ENCODE data around the gene FGR. TPM values are rescaled to one million over a fixed set of nuclear protein-coding genes. Genes with fewer than 3 reads are reported as not detected.

The FGR gene
- total and polyA plus RNA-seq, 2 experiments from 2014 or later: 0.53 to 0.56 TPM

DNA sequence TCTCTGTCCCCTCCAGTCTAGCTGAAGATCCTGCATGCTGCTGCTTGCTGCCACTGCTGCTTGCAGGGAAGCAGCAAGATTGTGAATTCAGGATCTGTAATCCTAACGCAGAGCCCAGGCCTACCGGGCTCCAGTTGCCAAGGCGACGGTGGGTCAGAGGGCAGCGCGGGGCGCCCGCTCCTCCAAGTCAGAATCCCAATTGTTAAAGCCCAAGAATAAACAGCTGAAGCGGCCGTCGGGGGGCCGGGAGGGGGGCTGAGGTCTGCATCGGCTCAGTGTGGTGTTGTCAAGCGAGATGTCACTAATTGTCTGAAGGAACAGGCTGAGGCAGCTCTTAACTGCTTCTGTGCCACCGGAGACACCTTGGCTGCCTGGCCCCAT lies 67.8 kb downstream of the FGR start (continued):
- TF ChIP-seq ZNF462 (CRISPR knock-in tag; IDR thresholded peaks at IDR 0.05): no peak
- no peak for TF ChIP-seq STAT1 (IDR thresholded peaks at IDR 0.05; ENCODE audit: unreplicated experiment)
- TF ChIP-seq EZH2phosphoT487 (IDR thresholded peaks at IDR 0.05; ENCODE audit: unreplicated experiment): no peak
- no peak for TF ChIP-seq ZNF114 (CRISPR knock-in tag; IDR thresholded peaks at IDR 0.05)
- TF ChIP-seq, protein P1, sequence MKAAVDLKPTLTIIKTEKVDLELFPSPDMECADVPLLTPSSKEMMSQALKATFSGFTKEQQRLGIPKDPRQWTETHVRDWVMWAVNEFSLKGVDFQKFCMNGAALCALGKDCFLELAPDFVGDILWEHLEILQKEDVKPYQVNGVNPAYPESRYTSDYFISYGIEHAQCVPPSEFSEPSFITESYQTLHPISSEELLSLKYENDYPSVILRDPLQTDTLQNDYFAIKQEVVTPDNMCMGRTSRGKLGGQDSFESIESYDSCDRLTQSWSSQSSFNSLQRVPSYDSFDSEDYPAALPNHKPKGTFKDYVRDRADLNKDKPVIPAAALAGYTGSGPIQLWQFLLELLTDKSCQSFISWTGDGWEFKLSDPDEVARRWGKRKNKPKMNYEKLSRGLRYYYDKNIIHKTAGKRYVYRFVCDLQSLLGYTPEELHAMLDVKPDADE (IDR thresholded peaks at IDR 0.05): no peak
- TF ChIP-seq JUNB (IDR thresholded peaks at IDR 0.05; ENCODE audit: unreplicated experiment): no peak

GRCh38 chr1:27566462-27567145 lies 68.4 kb downstream of the FGR start:
- no peak for ATAC-seq
- Histone ChIP-seq H3K36me3 (ENCODE audit: insufficient read depth) (no peaks in the 10 kb centered on the region), H3K4me2 (no peak overlapping the region), H4K20me1 (replicated peaks; ENCODE audit: insufficient read depth) (peaks cover 11% of the 10 kb centered on the region), H3K79me2 (replicated peaks; ENCODE audit: insufficient read depth) (peaks cover 12% of the 10 kb centered on the region), H2AFZ (no peak overlapping the region), H3K4me1 (ENCODE audit: insufficient read depth) (peaks cover 71% of the 10 kb centered on the region), H3K4me3 (no peak overlapping the region), H3K27me3 (ENCODE audit: insufficient read depth) (no peaks in the 10 kb centered on the region), H3K27ac (ENCODE audit: low read depth) (0 out of 2 replicates have a peak overlapping the region, but pooled peaks have one; percentile 63), H3K9me2 (ENCODE audit: insufficient read depth) (no peaks in the 10 kb centered on the region), H3F3A (replicated peaks; ENCODE audit: low read depth) (peaks cover 30% of the 10 kb centered on the region)
- Mint-ChIP-seq H3K36me3 (ENCODE audit: low read depth) (no peaks in the 10 kb centered on the region; the same call in 2 of the 3 replicates), H3K27ac (no peak overlapping the region), H3K9me3 (no peaks in the 10 kb centered on the region), H3K4me3 (peak overlapping the region; percentile 15; the same call in 1 of the 3 replicates), H3K4me1 (peaks cover 84% of the 10 kb centered on the region), H3K27me3 (ENCODE audit: insufficient read depth, low read depth, poor library complexity) (peaks cover 34% of the 10 kb centered on the region)
- no peak for DNase-seq (ENCODE audit: low spot score)
- TF ChIP-seq ZNF114 (CRISPR knock-in tag; IDR thresholded peaks at IDR 0.05) (no peak), EZH2phosphoT487 (IDR thresholded peaks at IDR 0.05; ENCODE audit: unreplicated experiment) (no peak), JUNB (IDR thresholded peaks at IDR 0.05; ENCODE audit: unreplicated experiment) (no peak), ZNF462 (CRISPR knock-in tag; IDR thresholded peaks at IDR 0.05) (no peak), EZH2 (IDR thresholded peaks at IDR 0.05; ENCODE audit: low read depth, unreplicated experiment) (no peak)

Data from GM23338 (cell line).